CD14-positive monocyte (primary cell): ENCODE results near the gene CXXC5. TPM values are rescaled to one million over a fixed set of nuclear protein-coding genes. Genes with fewer than 3 reads are reported as not detected.

Experiments used
- DNase-seq, 3 donors: peaks; one replicate each; pipeline ENCODE4 v3.0.0-alpha.2; 2011 to 2022
- H2AFZ ChIP-seq: 2 replicates; pipeline ENCODE4 v1.6.0; 2012; ENCODE audit warnings: mild to moderate bottlenecking, low read depth, low read length, inconsistent platforms; ENCODE audit not compliant: insufficient read depth, poor library complexity, severe bottlenecking
- H3K27ac ChIP-seq, 2 donors: 1 replicate in 1 of 2; 2 replicates in 1 of 2; pipeline ENCODE4 v1.5.1; 2012 to 2013; ENCODE audit warnings: low read length in 2 of 2, control low read depth in 1 of 2, inconsistent platforms in 1 of 2, low read depth in 1 of 2, mild to moderate bottlenecking in 1 of 2
- H3K27me3 ChIP-seq, 2 donors: one replicate each; pipeline versions ENCODE4 v1.6.0 to v1.6.1; 2011 to 2013; ENCODE audit warnings: low read length in 2 of 2; ENCODE audit not compliant: control insufficient read depth in 2 of 2, insufficient read depth in 2 of 2
- H3K36me3 ChIP-seq, 2 donors: replicated peaks in 1 of 2; 1 replicate in 1 of 2; 2 replicates in 1 of 2; pipeline versions ENCODE4 v1.5.1 to v1.6.1; 2012 to 2013; ENCODE audit warnings: low read length in 2 of 2, control low read depth in 1 of 2, inconsistent platforms in 1 of 2, mild to moderate bottlenecking in 1 of 2; ENCODE audit not compliant: insufficient read depth in 2 of 2, control insufficient read depth in 1 of 2
- H3K4me1 ChIP-seq, 2 donors: 1 replicate in 1 of 2; 2 replicates in 1 of 2; pipeline versions ENCODE4 v1.5.1 to v1.6.1; 2012 to 2013; ENCODE audit warnings: low read length in 2 of 2, control low read depth in 1 of 2, inconsistent platforms in 1 of 2, mild to moderate bottlenecking in 1 of 2, moderate library complexity in 1 of 2; ENCODE audit not compliant: insufficient read depth in 2 of 2, control insufficient read depth in 1 of 2
- H3K4me2 ChIP-seq: replicated peaks from 2 replicates; pipeline ENCODE3; 2012; ENCODE audit warnings: low read length, moderate library complexity, mild to moderate bottlenecking; ENCODE audit not compliant: poor library complexity, severe bottlenecking; ENCODE audit errors: extremely low read depth
- H3K4me3 ChIP-seq, 3 experiments: fragments of 200-600 bp in 1 of 3; sonication (generic) in 1 of 3; replicated peaks in 1 of 3; 1 replicate in 2 of 3; 2 replicates in 1 of 3; pipeline ENCODE4 v1.5.1; 2011 to 2013; ENCODE audit warnings: low read length in 3 of 3, mild to moderate bottlenecking in 3 of 3, control low read depth in 2 of 3, low read depth in 2 of 3, inconsistent platforms in 1 of 3, moderate library complexity in 1 of 3
- H3K79me2 ChIP-seq: 2 replicates; pipeline ENCODE4 v1.6.0; 2012; ENCODE audit warnings: mild to moderate bottlenecking, control low read depth, inconsistent platforms, low read length, moderate library complexity; ENCODE audit not compliant: insufficient read depth
- H3K9ac ChIP-seq: 2 replicates; pipeline ENCODE4 v1.6.0; 2017; ENCODE audit warnings: low read length, mild to moderate bottlenecking; ENCODE audit not compliant: insufficient read depth, poor library complexity, severe bottlenecking
- H3K9me3 ChIP-seq, 2 donors: replicated peaks in 1 of 2; 1 replicate in 1 of 2; 2 replicates in 1 of 2; pipeline versions ENCODE4 v1.5.1 to v1.6.1; 2012 to 2013; ENCODE audit warnings: low read length in 2 of 2, control low read depth in 1 of 2; ENCODE audit not compliant: control insufficient read depth in 1 of 2, insufficient read depth in 1 of 2
- H4K20me1 ChIP-seq: 2 replicates; pipeline ENCODE4 v1.6.0; 2012; ENCODE audit warnings: mild to moderate bottlenecking, low read length, control low read depth, moderate library complexity; ENCODE audit not compliant: insufficient read depth
- H3K27ac Mint-ChIP-seq, 7 donors: one replicate each; pipeline ENCODE4 v1.8.0; 2020; ENCODE audit warnings: mild to moderate bottlenecking in 7 of 7, mixed read lengths in 7 of 7, moderate library complexity in 6 of 7, inconsistent platforms in 2 of 7
- H3K27me3 Mint-ChIP-seq, 3 donors: one replicate each; pipeline ENCODE4 v1.8.0; 2021 to 2022; ENCODE audit warnings: low read depth in 3 of 3, mild to moderate bottlenecking in 3 of 3, mixed read lengths in 3 of 3, moderate library complexity in 3 of 3, inconsistent platforms in 1 of 3
- H3K36me3 Mint-ChIP-seq, 2 donors: one replicate each; pipeline ENCODE4 v1.8.0; 2020; ENCODE audit warnings: mixed read lengths in 2 of 2, inconsistent platforms in 1 of 2, mild to moderate bottlenecking in 1 of 2
- H3K4me1 Mint-ChIP-seq: one replicate; pipeline ENCODE4 v1.8.0; 2020; ENCODE audit warnings: mild to moderate bottlenecking, mixed read lengths
- H3K4me3 Mint-ChIP-seq, 2 donors: one replicate each; pipeline ENCODE4 v1.8.0; 2020; ENCODE audit warnings: mild to moderate bottlenecking in 2 of 2, mixed read lengths in 2 of 2, moderate library complexity in 1 of 2
- H3K9me3 Mint-ChIP-seq, 7 donors: one replicate each; pipeline ENCODE4 v1.8.0; 2020 to 2022; ENCODE audit warnings: mixed read lengths in 7 of 7, mild to moderate bottlenecking in 6 of 7, moderate library complexity in 6 of 7, inconsistent platforms in 2 of 7
- CTCF ChIP-seq: fragments of 200-600 bp; IDR thresholded peaks from one replicate; pipeline ENCODE4 v1.8.0; 2022; ENCODE audit warnings: antibody characterized with exemption, mild to moderate bottlenecking
- WGBS: methylation state at CpG from one replicate; pipeline ENCODE4 v1.1.5; 2013; ENCODE audit warnings: missing lambda C conversion rate; ENCODE audit not compliant: insufficient coverage; 5-methylcytosine and 5-hydroxymethylcytosine counted together
- intact Hi-C, 2 donors: fragments of 100-400 bp; cut with micrococcal nuclease; formaldehyde crosslinking; loops; one replicate each; pipeline versions ENCODE4 v1.15.0 to v1.15.1; 2023
- polyA plus RNA-seq, 3 donors: library from polyadenylated mRNA; depleted of rRNA in 1 of 3; unstranded in 2 of 3; stranded (reverse) in 1 of 3; fragments of 300-500 nt in 2 of 3; fragments of >200 nt in 1 of 3; fragmentation: Illumina TruSeq in 2 of 3; gene quantifications; 1 replicate in 2 of 3; 2 replicates in 1 of 3; pipeline ENCODE4 v1.2.3, GENCODE V29; 2012 to 2021

CXXC5 gene
- polyA plus RNA-seq, 3 donors: 22.4 to 37.2 (median 33.7) TPM

GRCh38 chr5:139708434-139708861, 60.3 kb downstream of the CXXC5 start:
- TF ChIP-seq CTCF: no peak
- H3K27me3 Mint-ChIP-seq: peaks cover 60 to 89% (median 67%) of the 10 kb centered on the region in 3 donors
- peaks cover 27 to 71% of the 10 kb centered on the region in 2 donors for H3K27me3 ChIP-seq
- H3K36me3 Mint-ChIP-seq: peaks cover 5 to 12% of the 10 kb centered on the region in 2 donors
- peak overlapping the region; percentile 83 for H3K4me2 ChIP-seq
- no peak overlapping the region for H2AFZ ChIP-seq
- 73% methylated on average over 3 of the region's 4 CpGs for WGBS
- H3K4me3 ChIP-seq: no peak overlapping the region
- peaks cover 30 to 33% of the 10 kb centered on the region in 2 donors for H3K4me1 ChIP-seq
- peaks cover 18% of the 10 kb centered on the region for H3K4me1 Mint-ChIP-seq
- H4K20me1 ChIP-seq: no peaks in the 10 kb centered on the region
- no peaks in the 10 kb centered on the region for H3K79me2 ChIP-seq
- intact Hi-C loops: no loop called here
- H3K27ac ChIP-seq: no peak overlapping the region
- peaks cover 0 to 10% (median 6%) of the 10 kb centered on the region in 7 donors for H3K9me3 Mint-ChIP-seq
- DNase-seq: no peak
- H3K4me3 Mint-ChIP-seq: peak overlapping the region in 1 of 2 donors; percentile 81
- H3K9ac ChIP-seq: no peak overlapping the region
- no peak overlapping the region for H3K27ac Mint-ChIP-seq
- peaks cover 0 to 4% of the 10 kb centered on the region in 2 donors for H3K9me3 ChIP-seq
- H3K36me3 ChIP-seq: no peaks in the 10 kb centered on the region

- peak overlapping the region; percentile 53 for H2AFZ ChIP-seq
- H3K4me3 Mint-ChIP-seq: peak overlapping the region; percentile 65 to 81
- peaks cover 18% of the 10 kb centered on the region for H3K4me1 Mint-ChIP-seq
These were observed 60.9 kb downstream of the CXXC5 start for GRCh38 chr5:139708877-139709581.

More at GRCh38 chr5:139708877-139709581, 60.9 kb downstream of the CXXC5 start:
- Histone ChIP-seq H3K4me2 (peak overlapping the region; percentile 83), H3K27ac (no peak overlapping the region), H4K20me1 (no peaks in the 10 kb centered on the region), H3K9me3 (peaks cover 0 to 4% of the 10 kb centered on the region in 2 donors), H3K9ac (peak overlapping the region; percentile 8), H3K4me3 (peak overlapping the region in 2 of 3 experiments; percentile 17 to 76), H3K79me2 (no peaks in the 10 kb centered on the region), H3K36me3 (no peaks in the 10 kb centered on the region), H3K4me1 (peaks cover 30 to 33% of the 10 kb centered on the region in 2 donors), H3K27me3 (peaks cover 27 to 72% of the 10 kb centered on the region in 2 donors)
- Mint-ChIP-seq H3K9me3 (peaks cover 0 to 10% (median 6%) of the 10 kb centered on the region in 7 donors), H3K27me3 (peaks cover 57 to 89% (median 65%) of the 10 kb centered on the region in 3 donors), H3K27ac (peak overlapping the region in 4 of 7 donors; percentile 19 to 60 (median 31)), H3K36me3 (peaks cover 5 to 12% of the 10 kb centered on the region in 2 donors)
- intact Hi-C loops: no loop called here
- 4% methylated on average over 37 of the region's 44 CpGs for WGBS
- TF ChIP-seq CTCF: no peak
- peak; percentile 43 to 54 (median 44) for DNase-seq
